ENCODE results near the gene GPATCH11. TPM values are rescaled to one million over a fixed set of nuclear protein-coding genes. Genes with fewer than 3 reads are reported as not detected.

The GPATCH11 gene
- total RNA-seq, 4 donors from 2014 or later, result 3.2 to 14.2 (median 5.6) TPM

DNA sequence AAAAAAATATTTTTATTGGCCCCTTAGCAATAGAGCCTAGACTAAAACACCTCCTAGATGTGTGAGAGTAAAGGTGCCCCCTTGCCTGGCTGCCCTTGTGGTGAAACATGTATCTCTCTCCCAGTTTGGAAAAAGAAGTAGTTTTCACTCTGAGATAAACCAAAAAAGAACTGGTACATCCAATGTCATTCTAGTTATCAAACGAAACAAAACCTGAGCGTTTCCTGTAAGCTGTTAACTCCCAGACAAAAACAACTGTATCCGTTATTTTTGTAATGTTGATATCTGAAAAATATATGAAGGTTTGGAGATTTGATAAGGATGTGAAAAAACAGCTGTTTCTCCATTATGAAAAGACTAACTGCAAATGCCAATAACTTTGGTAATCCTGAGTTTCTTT lies 24.5 kb upstream of the GPATCH11 start:
- no peak overlapping the region for H3K4me3 ChIP-seq
- WGBS, result 97% methylated on average over 3 of the region's 3 CpGs
- H3K27me3 ChIP-seq, result no peaks in the 10 kb centered on the region
- H3K36me3 ChIP-seq, result peaks cover 83% of the 10 kb centered on the region
- H3K4me1 ChIP-seq, result no peaks in the 10 kb centered on the region
- no peaks in the 10 kb centered on the region for H3K9me3 ChIP-seq
- H3K27ac ChIP-seq, result no peak overlapping the region
- DNase-seq (ENCODE audit: low spot score in 2 of 2), result no peak
- no peak for TF ChIP-seq POLR2A (IDR thresholded peaks at IDR 0.05)

DNA sequence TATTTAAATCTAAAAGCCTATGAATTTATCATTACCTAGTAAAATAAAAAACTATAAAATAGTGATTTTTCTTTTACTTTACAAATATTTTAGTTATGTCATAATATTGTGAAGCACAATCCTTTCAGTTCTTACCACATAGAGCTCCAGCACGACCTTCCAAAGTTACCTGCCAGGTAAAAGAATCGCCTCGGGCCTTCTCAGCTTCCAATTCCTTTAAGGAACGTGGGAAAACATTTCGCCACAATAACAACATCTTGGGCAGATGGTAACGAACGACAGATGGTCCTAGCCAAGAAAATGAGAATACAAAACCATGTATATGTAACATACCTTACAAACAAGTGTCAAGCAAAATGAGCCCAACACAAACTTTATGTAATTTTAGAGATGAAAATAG lies 23.9 kb upstream of the GPATCH11 start:
- H3K9me3 ChIP-seq, result no peaks in the 10 kb centered on the region
- no peak overlapping the region for H3K4me3 ChIP-seq
- H3K36me3 ChIP-seq, result peaks cover 86% of the 10 kb centered on the region
- no peaks in the 10 kb centered on the region for H3K4me1 ChIP-seq
- TF ChIP-seq, protein P1, sequence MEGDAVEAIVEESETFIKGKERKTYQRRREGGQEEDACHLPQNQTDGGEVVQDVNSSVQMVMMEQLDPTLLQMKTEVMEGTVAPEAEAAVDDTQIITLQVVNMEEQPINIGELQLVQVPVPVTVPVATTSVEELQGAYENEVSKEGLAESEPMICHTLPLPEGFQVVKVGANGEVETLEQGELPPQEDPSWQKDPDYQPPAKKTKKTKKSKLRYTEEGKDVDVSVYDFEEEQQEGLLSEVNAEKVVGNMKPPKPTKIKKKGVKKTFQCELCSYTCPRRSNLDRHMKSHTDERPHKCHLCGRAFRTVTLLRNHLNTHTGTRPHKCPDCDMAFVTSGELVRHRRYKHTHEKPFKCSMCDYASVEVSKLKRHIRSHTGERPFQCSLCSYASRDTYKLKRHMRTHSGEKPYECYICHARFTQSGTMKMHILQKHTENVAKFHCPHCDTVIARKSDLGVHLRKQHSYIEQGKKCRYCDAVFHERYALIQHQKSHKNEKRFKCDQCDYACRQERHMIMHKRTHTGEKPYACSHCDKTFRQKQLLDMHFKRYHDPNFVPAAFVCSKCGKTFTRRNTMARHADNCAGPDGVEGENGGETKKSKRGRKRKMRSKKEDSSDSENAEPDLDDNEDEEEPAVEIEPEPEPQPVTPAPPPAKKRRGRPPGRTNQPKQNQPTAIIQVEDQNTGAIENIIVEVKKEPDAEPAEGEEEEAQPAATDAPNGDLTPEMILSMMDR (IDR thresholded peaks at IDR 0.05), result no peak
- TF ChIP-seq POLR2AphosphoS5 (IDR thresholded peaks at IDR 0.05), result no peak
- TF ChIP-seq POLR2A (IDR thresholded peaks at IDR 0.05), result no peak
- no peak for TF ChIP-seq EP300 (IDR thresholded peaks at IDR 0.05)
- DNase-seq (ENCODE audit: low spot score in 2 of 2), result no peak
- H3K27me3 ChIP-seq, result no peaks in the 10 kb centered on the region
- 80% methylated on average over 7 of the region's 7 CpGs for WGBS
- no peak overlapping the region for H3K27ac ChIP-seq

DNA sequence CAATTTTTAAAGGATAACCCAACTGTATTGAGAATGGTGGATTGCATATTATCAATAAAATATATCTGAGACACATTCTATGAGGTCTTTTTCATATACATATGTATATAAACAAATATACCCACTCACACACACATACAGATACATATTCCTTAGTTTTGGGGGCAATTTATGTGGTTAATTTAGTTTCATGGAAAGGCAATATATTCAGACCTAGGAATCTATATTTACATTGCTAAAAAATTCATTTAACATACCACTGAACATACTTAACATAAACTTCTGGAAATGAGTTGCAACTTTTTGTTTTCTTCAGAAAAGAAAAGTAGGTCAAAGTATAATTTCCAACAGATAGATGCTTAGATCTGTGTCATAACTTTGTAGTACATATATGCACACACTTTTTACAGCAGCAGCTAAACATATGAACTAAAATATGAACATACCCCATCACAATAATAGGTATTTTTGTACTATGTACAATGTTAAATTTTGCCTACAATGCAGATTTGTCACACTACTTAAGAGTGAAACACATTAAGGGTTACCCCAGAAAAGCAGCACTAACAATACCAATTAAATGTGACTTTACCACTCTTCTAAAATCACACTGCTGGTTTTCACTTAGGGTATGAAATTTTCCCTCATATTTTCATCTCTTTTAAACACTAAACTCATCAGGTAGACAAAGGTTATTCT lies 23.2 kb upstream of the GPATCH11 start:
- H3K4me3 ChIP-seq, result no peak overlapping the region
- no peaks in the 10 kb centered on the region for H3K27me3 ChIP-seq
- DNase-seq (ENCODE audit: low spot score in 2 of 2), result no peak
- H3K27ac ChIP-seq, result no peak overlapping the region
- H3K9me3 ChIP-seq, result no peaks in the 10 kb centered on the region
- TF ChIP-seq EP300 (IDR thresholded peaks at IDR 0.05) (no peak), POLR2A (IDR thresholded peaks at IDR 0.05) (no peak), POLR2AphosphoS5 (IDR thresholded peaks at IDR 0.05) (no peak)
- TF ChIP-seq, protein P1 (IDR thresholded peaks at IDR 0.05), result no peak
- peaks cover 86% of the 10 kb centered on the region for H3K36me3 ChIP-seq
- no peaks in the 10 kb centered on the region for H3K4me1 ChIP-seq

DNA sequence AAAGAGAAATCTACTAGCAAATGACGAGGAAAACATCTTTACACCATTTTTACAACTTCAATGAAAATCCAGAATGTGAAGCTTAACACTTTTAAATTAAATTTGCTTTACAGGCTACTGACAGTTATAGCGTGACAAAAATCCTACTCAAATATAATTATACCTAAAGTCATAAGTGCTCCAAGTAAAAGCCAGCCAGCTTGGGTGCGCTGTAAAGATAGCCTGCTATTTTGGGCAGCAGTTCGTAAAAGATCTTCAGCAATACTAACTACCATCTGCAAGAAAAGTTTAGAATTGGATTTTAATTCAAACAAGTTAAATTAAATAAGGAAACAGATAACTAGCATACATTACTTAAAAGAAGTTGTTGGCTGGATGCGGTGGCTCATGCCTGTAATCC lies 22.5 kb upstream of the GPATCH11 start:
- 92% methylated on average over 5 of the region's 5 CpGs for WGBS

DNA sequence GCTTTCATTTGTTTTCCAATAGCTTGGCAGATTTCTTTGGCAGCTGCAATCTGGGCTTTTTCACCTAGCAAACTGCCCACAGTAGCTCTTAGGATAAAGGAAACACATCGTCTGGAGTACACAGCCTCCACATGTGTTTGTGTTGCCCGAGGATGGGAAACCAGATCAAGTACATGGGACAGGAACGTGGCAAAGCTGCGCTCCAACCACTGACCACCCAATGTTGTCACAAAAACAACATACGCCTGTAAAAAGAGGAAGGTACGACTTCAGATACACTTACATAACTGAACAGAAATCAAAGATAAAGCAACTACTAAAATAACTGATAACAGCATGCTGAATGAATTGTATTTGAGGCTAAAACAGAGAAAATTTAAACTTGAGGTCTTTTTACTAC lies 15.6 kb upstream of the GPATCH11 start:
- H3K27me3 ChIP-seq, result no peaks in the 10 kb centered on the region
- WGBS, result 88% methylated on average over 6 of the region's 6 CpGs
- no peaks in the 10 kb centered on the region for H3K9me3 ChIP-seq
- H3K4me3 ChIP-seq, result no peak overlapping the region
- H3K36me3 ChIP-seq, result peaks cover 83% of the 10 kb centered on the region
- H3K27ac ChIP-seq, result no peak overlapping the region
- DNase-seq (ENCODE audit: low spot score in 2 of 2), result no peak
- no peaks in the 10 kb centered on the region for H3K4me1 ChIP-seq
- TF ChIP-seq POLR2A (IDR thresholded peaks at IDR 0.05) (no peak), POLR2AphosphoS5 (IDR thresholded peaks at IDR 0.05) (no peak), EP300 (IDR thresholded peaks at IDR 0.05) (no peak)
- TF ChIP-seq, protein P1 (IDR thresholded peaks at IDR 0.05), result no peak

More for the DNA sequence above, 22.5 kb upstream of the GPATCH11 start:
- no peak for TF ChIP-seq POLR2AphosphoS5 (IDR thresholded peaks at IDR 0.05)
- TF ChIP-seq POLR2A (IDR thresholded peaks at IDR 0.05), result no peak
- TF ChIP-seq EP300 (IDR thresholded peaks at IDR 0.05), result no peak
- TF ChIP-seq, protein P1 (IDR thresholded peaks at IDR 0.05), result no peak
- H3K4me3 ChIP-seq, result no peak overlapping the region
- H3K27ac ChIP-seq, result no peak overlapping the region
- peaks cover 86% of the 10 kb centered on the region for H3K36me3 ChIP-seq
- no peaks in the 10 kb centered on the region for H3K9me3 ChIP-seq
- H3K27me3 ChIP-seq, result no peaks in the 10 kb centered on the region
- no peaks in the 10 kb centered on the region for H3K4me1 ChIP-seq
- no peak for DNase-seq (ENCODE audit: low spot score in 2 of 2)

DNA sequence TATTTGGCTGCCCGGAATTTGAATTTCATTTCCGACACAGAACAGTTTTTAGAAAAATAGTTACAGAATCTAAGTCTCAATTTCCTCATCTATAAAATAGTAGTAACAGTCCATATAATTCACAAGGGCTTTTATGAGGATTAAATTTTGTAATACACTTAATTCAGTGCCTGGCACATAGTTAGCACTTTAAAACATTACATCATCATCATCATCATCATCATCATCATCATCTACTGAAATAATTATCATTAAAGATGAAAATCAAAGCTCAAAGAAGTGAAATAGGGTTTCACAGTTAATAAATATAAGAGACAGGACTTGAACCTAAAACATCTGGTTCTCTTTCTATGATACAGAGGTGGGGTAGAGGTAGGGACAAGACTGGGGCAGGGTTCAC lies 13.4 kb upstream of the GPATCH11 start:
- Histone ChIP-seq H3K9me3 (no peaks in the 10 kb centered on the region), H3K36me3 (peaks cover 77% of the 10 kb centered on the region), H3K27ac (no peak overlapping the region), H3K27me3 (no peaks in the 10 kb centered on the region), H3K4me1 (no peaks in the 10 kb centered on the region), H3K4me3 (no peak overlapping the region)
- TF ChIP-seq EP300 (IDR thresholded peaks at IDR 0.05) (no peak), POLR2A (IDR thresholded peaks at IDR 0.05) (no peak), POLR2AphosphoS5 (IDR thresholded peaks at IDR 0.05) (no peak)
- TF ChIP-seq, protein P1 (IDR thresholded peaks at IDR 0.05), result no peak
- WGBS, result 97% methylated on average over 2 of the region's 2 CpGs
- DNase-seq (ENCODE audit: low spot score in 2 of 2), result no peak
